ENCODE results near the gene KIF6.

DNA sequence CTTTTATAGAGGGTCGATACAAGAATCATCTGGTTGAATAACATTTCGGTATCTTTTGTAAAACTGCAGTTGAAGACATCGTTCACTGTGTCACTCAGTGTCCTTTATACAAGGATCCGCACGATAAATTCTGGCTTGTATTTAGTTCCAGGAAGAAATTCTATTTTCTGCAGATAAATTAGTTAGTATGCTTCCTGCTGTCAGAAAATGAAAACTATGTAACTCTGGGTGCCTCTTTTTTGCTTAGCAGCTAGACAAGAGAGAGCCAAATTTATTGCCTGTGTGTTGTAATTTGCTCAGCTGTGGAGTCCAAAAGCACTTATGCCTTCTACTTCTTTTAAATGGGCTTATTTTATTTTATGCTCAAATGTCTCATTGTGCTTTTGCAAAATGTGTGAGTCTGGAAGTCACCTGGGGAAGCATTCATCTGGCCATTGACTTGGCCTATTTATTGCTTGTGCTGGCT is 346.2 kb downstream of the KIF6 start:
- TF ChIP-seq GATA3 (IDR thresholded peaks at IDR 0.05; ENCODE audit: low read depth, low read length) (no peak), GATA2 (IDR thresholded peaks at IDR 0.05; ENCODE audit: low read depth, low read length) (no peak)

Measured in SH-SY5Y (cell line).